ENCODE data around the gene SDC4. TPM values are rescaled to one million over a fixed set of nuclear protein-coding genes. Genes with fewer than 3 reads are reported as not detected.
"Not testable (repeated sequence)": the region's sequence is repeated elsewhere in the genome, so short reads cannot be mapped to it uniquely, and the experiment has no call there.

Gene SDC4
- total and polyA plus RNA-seq, 10 donors: 10.4 to 56.1 (median 29.6) TPM

- Histone ChIP-seq H3K36me3 (no peaks in the 10 kb centered on the region), H3K4me1 (peaks cover 0 to 22% (median 17%) of the 10 kb centered on the region in 6 donors), H3K4me3 (no peak overlapping the region), H3K27ac (no peak overlapping the region), H3K27me3 (replicated peaks in 1 of 7) (peaks cover 0 to 13% (median 2%) of the 10 kb centered on the region in 7 donors), H3K9me3 (no peaks in the 10 kb centered on the region)
- DNase-seq: no peak
- TF ChIP-seq, protein P1, sequence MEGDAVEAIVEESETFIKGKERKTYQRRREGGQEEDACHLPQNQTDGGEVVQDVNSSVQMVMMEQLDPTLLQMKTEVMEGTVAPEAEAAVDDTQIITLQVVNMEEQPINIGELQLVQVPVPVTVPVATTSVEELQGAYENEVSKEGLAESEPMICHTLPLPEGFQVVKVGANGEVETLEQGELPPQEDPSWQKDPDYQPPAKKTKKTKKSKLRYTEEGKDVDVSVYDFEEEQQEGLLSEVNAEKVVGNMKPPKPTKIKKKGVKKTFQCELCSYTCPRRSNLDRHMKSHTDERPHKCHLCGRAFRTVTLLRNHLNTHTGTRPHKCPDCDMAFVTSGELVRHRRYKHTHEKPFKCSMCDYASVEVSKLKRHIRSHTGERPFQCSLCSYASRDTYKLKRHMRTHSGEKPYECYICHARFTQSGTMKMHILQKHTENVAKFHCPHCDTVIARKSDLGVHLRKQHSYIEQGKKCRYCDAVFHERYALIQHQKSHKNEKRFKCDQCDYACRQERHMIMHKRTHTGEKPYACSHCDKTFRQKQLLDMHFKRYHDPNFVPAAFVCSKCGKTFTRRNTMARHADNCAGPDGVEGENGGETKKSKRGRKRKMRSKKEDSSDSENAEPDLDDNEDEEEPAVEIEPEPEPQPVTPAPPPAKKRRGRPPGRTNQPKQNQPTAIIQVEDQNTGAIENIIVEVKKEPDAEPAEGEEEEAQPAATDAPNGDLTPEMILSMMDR (IDR thresholded peaks at IDR 0.05 in 8 of 11, conservative IDR thresholded peaks at IDR 0.05 in 3 of 11): no peak
- no peak for TF ChIP-seq POLR2A (IDR thresholded peaks at IDR 0.05)
- no peak for TF ChIP-seq POLR2AphosphoS5 (IDR thresholded peaks at IDR 0.05)
- intact Hi-C loops (cut with DNase I; ENCODE audit: low total_unique reads): no loop called here
- WGBS, 5 donors: 87 to 95% (median 88%) methylated on average over 3 of the region's 3 CpGs
Observed at GRCh38 chr20:45352729-45353128, 4.5 kb upstream of the SDC4 start.

DNA sequence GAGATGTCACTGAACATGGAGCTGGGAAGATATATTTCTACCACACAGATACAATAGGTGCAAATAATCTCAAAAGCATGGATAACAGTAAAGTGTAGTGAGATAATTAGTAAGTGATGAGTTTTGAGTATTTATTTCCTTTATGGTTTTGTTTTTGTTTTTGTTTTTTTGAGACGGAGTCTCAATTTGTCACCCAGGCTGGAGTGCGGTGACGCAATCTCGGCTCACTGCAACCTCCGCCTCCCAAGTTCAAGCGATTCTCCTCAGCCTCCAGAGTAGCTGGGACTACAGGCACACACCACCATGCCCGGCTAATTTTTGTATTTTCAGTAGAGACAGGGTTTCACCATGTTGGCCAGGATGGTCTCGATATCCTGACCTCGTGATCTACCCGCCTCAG, 2.6 kb upstream of the SDC4 start:
- H3K9me3 ChIP-seq; H3K27ac ChIP-seq; intact Hi-C loops (cut with DNase I; ENCODE audit: low total_unique reads); H3K4me3 ChIP-seq; H3K36me3 ChIP-seq; DNase-seq: not testable (repeated sequence)
- Histone ChIP-seq H3K27me3 (replicated peaks in 1 of 7) (peaks cover 0 to 25% (median 2%) of the 10 kb centered on the region in 7 donors), H3K4me1 (peaks cover 0 to 33% (median 21%) of the 10 kb centered on the region in 6 donors)
- 91 to 95% (median 92%) methylated on average over 10 of the region's 10 CpGs for WGBS, 5 donors

DNA sequence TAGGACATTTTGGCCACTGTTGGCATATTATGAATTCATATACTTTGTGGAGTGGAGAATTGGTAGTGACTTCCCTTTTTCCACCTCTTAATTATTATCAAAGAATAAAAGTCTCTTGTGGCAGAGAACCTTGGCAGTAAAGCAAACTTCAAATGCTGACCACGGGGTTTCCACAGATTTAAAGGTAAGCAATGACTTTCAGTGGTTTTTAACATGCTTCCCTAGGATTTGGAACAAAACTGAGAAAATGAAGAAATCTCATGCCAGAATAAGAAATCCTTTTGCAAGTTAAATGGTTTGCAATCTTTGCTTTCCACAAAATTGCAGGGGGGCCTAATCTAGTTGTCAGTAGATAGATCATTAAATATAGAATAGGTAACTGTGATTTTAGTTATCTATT, 2.0 kb upstream of the SDC4 start:
- H3K27me3 ChIP-seq (replicated peaks in 1 of 7): peaks cover 0 to 25% (median 2%) of the 10 kb centered on the region in 7 donors
- intact Hi-C loops (cut with DNase I; ENCODE audit: low total_unique reads): no loop called here
- 29 to 50% (median 44%) methylated on average over 1 of the region's 1 CpG for WGBS, 5 donors
- no peak overlapping the region for H3K4me3 ChIP-seq
- H3K9me3 ChIP-seq: no peaks in the 10 kb centered on the region
- no peaks in the 10 kb centered on the region for H3K36me3 ChIP-seq
- no peak overlapping the region for H3K27ac ChIP-seq
- TF ChIP-seq POLR2A (IDR thresholded peaks at IDR 0.05): no peak
- no peak for TF ChIP-seq POLR2AphosphoS5 (IDR thresholded peaks at IDR 0.05)
- TF ChIP-seq, protein P1 (IDR thresholded peaks at IDR 0.05 in 8 of 11, conservative IDR thresholded peaks at IDR 0.05 in 3 of 11): no peak
- DNase-seq: no peak
- peaks cover 0 to 39% (median 24%) of the 10 kb centered on the region in 6 donors for H3K4me1 ChIP-seq

GRCh38 chr20:45347297-45347935, 808 bp downstream of the SDC4 start:
- peak overlapping the region; percentile 29 to 82 (median 42) for H3K4me3 ChIP-seq
- peak overlapping the region; percentile 42 to 86 (median 76) for H3K27ac ChIP-seq
- no peaks in the 10 kb centered on the region for H3K9me3 ChIP-seq
- H3K27me3 ChIP-seq (replicated peaks in 1 of 7): peaks cover 0 to 25% (median 2%) of the 10 kb centered on the region in 7 donors
- DNase-seq: no peak
- whole genome bisulfite sequencing, 5 donors: 39 to 76% (median 42%) methylated on average over 5 to 10 of the region's 10 CpGs
- no peaks in the 10 kb centered on the region for H3K36me3 ChIP-seq
- intact Hi-C loops (cut with DNase I; ENCODE audit: low total_unique reads): no loop called here
- peaks cover 0 to 65% (median 32%) of the 10 kb centered on the region in 6 donors for H3K4me1 ChIP-seq
- TF ChIP-seq POLR2A (IDR thresholded peaks at IDR 0.05) (no peak), POLR2AphosphoS5 (IDR thresholded peaks at IDR 0.05) (no peak)
- TF ChIP-seq, protein P1 (IDR thresholded peaks at IDR 0.05 in 8 of 11, conservative IDR thresholded peaks at IDR 0.05 in 3 of 11): no peak

All from spleen (tissue), 11 donors.